Sigmoid colon (tissue), 7 donors: Measurements from ENCODE around the gene ATXN10. TPM values are rescaled to one million over a fixed set of nuclear protein-coding genes. Genes with fewer than 3 reads are reported as not detected.

Experiments
- DNase-seq: peaks from one replicate; pipeline ENCODE4 v3.0.0-alpha.2; 2019
- H3K27ac ChIP-seq, 4 donors: fragments of 200-600 bp; sonication (generic); one replicate each; pipeline ENCODE4 v1.5.1; 2016 to 2019; ENCODE audit warnings: mild to moderate bottlenecking in 1 of 4
- H3K27me3 ChIP-seq, 3 donors: fragments of 200-600 bp; sonication (generic); one replicate each; pipeline ENCODE4 v1.5.1; 2019; ENCODE audit warnings: mild to moderate bottlenecking in 1 of 3
- H3K36me3 ChIP-seq, 4 donors: fragments of 200-600 bp; sonication (generic); one replicate each; pipeline ENCODE4 v1.5.1; 2016 to 2019
- H3K4me1 ChIP-seq, 4 donors: fragments of 200-600 bp; sonication (generic); one replicate each; pipeline ENCODE4 v1.5.1; 2017 to 2019
- H3K4me3 ChIP-seq, 4 donors: fragments of 200-600 bp; sonication (generic); one replicate each; pipeline ENCODE4 v1.5.1; 2017 to 2019; ENCODE audit warnings: mild to moderate bottlenecking in 2 of 4, moderate library complexity in 1 of 4
- H3K9me3 ChIP-seq, 4 donors: fragments of 200-600 bp in 3 of 4; sonication (generic) in 3 of 4; one replicate each; pipeline versions ENCODE4 v1.5.1 to v1.6.1; 2013 to 2019
- CTCF ChIP-seq, 4 experiments: fragments of 450-650 bp in 3 of 4; fragments of 200-600 bp in 1 of 4; IDR thresholded peaks; one replicate each; pipeline ENCODE4 v1.5.1; 2016 to 2019; ENCODE audit warnings: antibody characterized with exemption in 4 of 4, mild to moderate bottlenecking in 3 of 4, moderate library complexity in 2 of 4
- EP300 ChIP-seq, 4 donors: sonication (generic); formaldehyde crosslinking; IDR thresholded peaks; one replicate each; pipeline ENCODE4 v1.6.1; 2017; ENCODE audit warnings: antibody characterized with exemption in 4 of 4
- POLR2A ChIP-seq, 2 donors: fragments of 450-650 bp; IDR thresholded peaks; one replicate each; pipeline ENCODE4 v1.6.1; 2016; ENCODE audit warnings: antibody characterized with exemption in 2 of 2, mild to moderate bottlenecking in 2 of 2, moderate library complexity in 2 of 2
- POLR2AphosphoS5 ChIP-seq, 4 donors: sonication (generic); formaldehyde crosslinking; IDR thresholded peaks; one replicate each; pipeline ENCODE4 v1.6.1; 2017; ENCODE audit warnings: antibody characterized with exemption in 4 of 4
- WGBS, 2 donors: extraction: QIAGEN DNeasy Blood & Tissue Kit; methylation state at CpG; one replicate each; pipeline ENCODE4 v1.1.7; 2013; 5-methylcytosine and 5-hydroxymethylcytosine counted together
- intact Hi-C: fragments of 100-400 bp; cut with DNase I; formaldehyde crosslinking; loops from one replicate; pipeline ENCODE4 v1.15.1; 2023
- polyA plus RNA-seq, 3 donors: library from polyadenylated mRNA; stranded (reverse); fragments of 200-250 nt; gene quantifications; one replicate each; pipeline ENCODE4 v1.2.3, GENCODE V29; 2013
- total RNA-seq, 4 donors: library from RNA; depleted of rRNA; stranded (reverse); fragments of >200 nt; gene quantifications; one replicate each; pipeline ENCODE4 v1.1.0, GENCODE V29; 2016
- donor health status: healthy with polysubstance abuse.
- donor health status: Bipolar disorder and iron deficiency.
- donor health status: healthy.

The ATXN10 gene
- total and polyA plus RNA-seq, 7 donors = 37.9 to 187 (median 160) TPM

- Histone ChIP-seq H3K36me3 (peaks cover 0 to 24% (median 13%) of the 10 kb centered on the region in 4 donors), H3K9me3 (no peaks in the 10 kb centered on the region), H3K27me3 (no peaks in the 10 kb centered on the region), H3K27ac (no peak overlapping the region), H3K4me3 (no peak overlapping the region), H3K4me1 (peaks cover 0 to 9% (median 3%) of the 10 kb centered on the region in 4 donors)
- TF ChIP-seq CTCF (IDR thresholded peaks at IDR 0.05) = no peak
- TF ChIP-seq EP300 (IDR thresholded peaks at IDR 0.05) = no peak
- no peak for TF ChIP-seq POLR2A (IDR thresholded peaks at IDR 0.05)
- TF ChIP-seq POLR2AphosphoS5 (IDR thresholded peaks at IDR 0.05) = no peak
- WGBS, 2 donors = 95 to 97% methylated on average over 6 of the region's 6 CpGs
- no peak for DNase-seq
- intact Hi-C loops = no loop called here
These were observed 141.3 kb downstream of the ATXN10 start for GRCh38 chr22:45812910-45813309.

- Histone ChIP-seq H3K27ac (no peak overlapping the region), H3K4me3 (no peak overlapping the region), H3K36me3 (peaks cover 0 to 18% (median 9%) of the 10 kb centered on the region in 4 donors), H3K4me1 (peaks cover 0 to 18% (median 12%) of the 10 kb centered on the region in 4 donors), H3K9me3 (no peaks in the 10 kb centered on the region), H3K27me3 (no peaks in the 10 kb centered on the region)
- no peak for DNase-seq
- intact Hi-C loops = no loop called here
- WGBS, 2 donors = 98 to 99% methylated on average over 2 of the region's 2 CpGs
- TF ChIP-seq POLR2A (IDR thresholded peaks at IDR 0.05) = no peak
- TF ChIP-seq EP300 (IDR thresholded peaks at IDR 0.05) = no peak
- TF ChIP-seq POLR2AphosphoS5 (IDR thresholded peaks at IDR 0.05) = no peak
- TF ChIP-seq CTCF (IDR thresholded peaks at IDR 0.05) = no peak
These were observed 142.6 kb downstream of the ATXN10 start for GRCh38 chr22:45814198-45814597.

GRCh38 chr22:45816776-45817175 lies 145.1 kb downstream of the ATXN10 start:
- intact Hi-C loops = no loop called here

GRCh38 chr22:45817745-45818423 lies 146.2 kb downstream of the ATXN10 start:
- peaks cover 0 to 14% (median 5%) of the 10 kb centered on the region in 4 donors for H3K36me3 ChIP-seq
- WGBS, 2 donors = 85 to 88% methylated on average over 8 of the region's 8 CpGs
- no peak overlapping the region for H3K4me3 ChIP-seq
- peak overlapping the region in 3 of 4 donors; percentile 59 to 78 (median 60) for H3K27ac ChIP-seq
- H3K9me3 ChIP-seq = no peaks in the 10 kb centered on the region
- H3K4me1 ChIP-seq = peaks cover 0 to 24% (median 12%) of the 10 kb centered on the region in 4 donors
- H3K27me3 ChIP-seq = no peaks in the 10 kb centered on the region
- intact Hi-C loops = no loop called here
- TF ChIP-seq CTCF (IDR thresholded peaks at IDR 0.05) (no peak), POLR2AphosphoS5 (IDR thresholded peaks at IDR 0.05) (no peak)
- no peak for DNase-seq

More at GRCh38 chr22:45816776-45817175, 145.1 kb downstream of the ATXN10 start:
- TF ChIP-seq POLR2A (IDR thresholded peaks at IDR 0.05) (no peak), CTCF (IDR thresholded peaks at IDR 0.05) (no peak), POLR2AphosphoS5 (IDR thresholded peaks at IDR 0.05) (no peak)
- Histone ChIP-seq H3K4me3 (no peak overlapping the region), H3K9me3 (no peaks in the 10 kb centered on the region), H3K36me3 (peaks cover 0 to 18% (median 7%) of the 10 kb centered on the region in 4 donors), H3K27me3 (no peaks in the 10 kb centered on the region), H3K27ac (peak overlapping the region in 1 of 4 donors; percentile 78), H3K4me1 (peaks cover 0 to 24% (median 12%) of the 10 kb centered on the region in 4 donors)
- WGBS, 2 donors = 92% methylated on average over 8 of the region's 8 CpGs
- no peak for DNase-seq
